ENCODE data around the gene HERC4.
"Not testable (repeated sequence)": the region's sequence is repeated elsewhere in the genome, so short reads cannot be mapped to it uniquely, and the experiment has no call there.

HERC4 gene

GRCh38 chr10:68043030-68043429 is 32.1 kb downstream of the HERC4 start:
- Mint-ChIP-seq H3K9me3 (no peaks in the 10 kb centered on the region), H3K4me1 (peaks cover 44% of the 10 kb centered on the region), H3K4me3 (no peak overlapping the region), H3K36me3 (peaks cover 6% of the 10 kb centered on the region), H3K27ac (peak overlapping the region; percentile 65), H3K27me3 (no peaks in the 10 kb centered on the region)

- Mint-ChIP-seq H3K36me3 (peaks cover 14% of the 10 kb centered on the region), H3K4me3 (no peak overlapping the region), H3K9me3 (no peaks in the 10 kb centered on the region), H3K27ac (no peak overlapping the region), H3K27me3 (no peaks in the 10 kb centered on the region), H3K4me1 (peaks cover 22% of the 10 kb centered on the region)
Observed at GRCh38 chr10:68032113-68032512, 43.0 kb downstream of the HERC4 start.

DNA sequence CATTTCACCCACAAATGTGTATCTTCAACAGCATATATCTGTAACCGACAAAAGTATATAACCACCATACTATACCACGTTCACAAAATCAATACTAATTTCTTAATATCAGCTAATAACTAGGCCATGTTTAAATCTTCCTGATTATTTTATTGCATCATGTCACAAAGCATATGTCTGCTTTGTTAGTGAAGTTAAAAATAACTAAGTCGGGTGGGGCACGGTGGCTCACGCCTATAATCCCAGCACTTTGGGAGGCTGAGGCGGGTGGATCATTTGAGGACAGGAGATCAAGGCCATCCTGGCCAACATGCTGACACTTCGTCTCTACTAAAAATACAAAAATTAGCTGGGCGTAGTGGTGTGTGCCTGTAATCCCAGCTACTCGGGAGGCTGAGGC is 47.7 kb downstream of the HERC4 start:
- no peaks in the 10 kb centered on the region for H3K9me3 Mint-ChIP-seq
- H3K36me3 Mint-ChIP-seq, result peaks cover 17% of the 10 kb centered on the region
- peak overlapping the region; percentile 6 for H3K27ac Mint-ChIP-seq
- no peaks in the 10 kb centered on the region for H3K27me3 Mint-ChIP-seq
- no peak overlapping the region for H3K4me3 Mint-ChIP-seq
- peaks cover 4% of the 10 kb centered on the region for H3K4me1 Mint-ChIP-seq

DNA sequence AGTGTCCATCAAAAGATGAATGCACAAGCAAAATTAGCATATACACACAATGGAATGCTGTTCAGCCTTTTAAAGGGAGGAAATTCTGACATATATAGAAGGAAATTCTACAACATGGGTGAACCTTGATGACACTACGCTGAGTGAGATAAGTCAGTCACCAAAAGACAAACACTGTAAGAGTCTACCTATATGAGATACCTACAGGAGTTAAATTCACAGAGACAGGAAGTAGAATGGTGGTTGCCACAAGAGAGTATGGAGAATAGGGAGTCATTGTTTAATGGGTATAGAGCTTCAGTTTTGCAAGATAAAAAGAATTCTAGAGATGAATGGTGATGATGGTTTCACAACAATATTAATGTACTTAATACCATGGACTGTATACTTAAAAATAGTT is 51.8 kb downstream of the HERC4 start:
- H3K27me3 Mint-ChIP-seq, result no peaks in the 10 kb centered on the region
- H3K4me3 Mint-ChIP-seq, result no peak overlapping the region
- H3K4me1 Mint-ChIP-seq, result peaks cover 7% of the 10 kb centered on the region
- no peaks in the 10 kb centered on the region for H3K9me3 Mint-ChIP-seq
- no peak overlapping the region for H3K27ac Mint-ChIP-seq
- peaks cover 40% of the 10 kb centered on the region for H3K36me3 Mint-ChIP-seq

DNA sequence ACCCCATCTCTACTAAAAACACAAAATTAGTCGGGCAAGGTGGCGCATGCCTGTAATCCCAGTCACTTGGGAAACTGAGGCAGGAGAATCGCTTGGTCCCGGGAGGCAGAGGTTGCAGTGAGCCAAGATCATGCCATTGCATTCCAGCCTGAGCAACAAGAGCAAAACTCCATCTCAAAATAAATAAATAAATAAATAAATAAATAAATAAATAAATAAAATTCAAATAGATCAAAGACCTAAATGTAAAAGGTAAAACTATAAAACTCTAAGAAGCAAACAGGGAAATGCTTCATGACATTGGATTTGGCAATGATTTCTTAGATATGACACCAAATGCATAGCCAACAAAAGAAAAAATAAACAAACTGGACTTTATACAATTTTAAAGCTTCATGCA is 52.8 kb downstream of the HERC4 start:
- H3K4me3 Mint-ChIP-seq, result not testable (repeated sequence)
- H3K36me3 Mint-ChIP-seq, result peaks cover 40% of the 10 kb centered on the region

DNA sequence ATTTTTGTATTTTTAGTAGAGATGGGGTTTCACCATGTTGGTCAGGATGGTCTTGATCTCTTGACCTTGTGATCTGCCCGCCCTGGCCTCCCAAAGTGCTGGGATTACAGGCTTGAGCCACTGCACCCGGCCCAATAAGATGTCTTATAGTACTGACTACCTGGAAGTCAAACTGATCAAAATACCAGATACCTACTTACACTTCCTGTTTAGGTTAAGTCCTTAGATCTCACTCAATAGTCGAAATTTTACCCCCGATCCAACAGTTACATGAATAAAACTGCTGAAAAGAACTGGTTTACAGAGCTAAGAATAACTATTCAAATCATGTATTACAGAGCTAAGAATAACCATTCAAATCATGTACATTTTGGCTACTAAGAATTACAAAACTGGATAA is 58.6 kb downstream of the HERC4 start:
- H3K9me3 Mint-ChIP-seq, H3K4me3 Mint-ChIP-seq, H3K27me3 Mint-ChIP-seq: not testable (repeated sequence)
- H3K4me1 Mint-ChIP-seq, result peaks cover 13% of the 10 kb centered on the region
- peaks cover 28% of the 10 kb centered on the region for H3K36me3 Mint-ChIP-seq
- H3K27ac Mint-ChIP-seq, result peak overlapping the region; percentile 42

More for the DNA sequence above, 52.8 kb downstream of the HERC4 start:
- not testable (repeated sequence) for H3K27me3 Mint-ChIP-seq, H3K9me3 Mint-ChIP-seq, H3K27ac Mint-ChIP-seq, H3K4me1 Mint-ChIP-seq

GRCh38 chr10:68010426-68010940 is 64.6 kb downstream of the HERC4 start:
- no peaks in the 10 kb centered on the region for H3K9me3 Mint-ChIP-seq
- H3K27me3 Mint-ChIP-seq, result no peaks in the 10 kb centered on the region
- H3K4me3 Mint-ChIP-seq, result no peak overlapping the region
- peaks cover 22% of the 10 kb centered on the region for H3K36me3 Mint-ChIP-seq
- no peak overlapping the region for H3K27ac Mint-ChIP-seq
- no peaks in the 10 kb centered on the region for H3K4me1 Mint-ChIP-seq

GRCh38 chr10:68007356-68007755 is 67.7 kb downstream of the HERC4 start:
- Mint-ChIP-seq H3K4me1 (peaks cover 4% of the 10 kb centered on the region), H3K36me3 (peaks cover 39% of the 10 kb centered on the region), H3K27me3 (no peaks in the 10 kb centered on the region), H3K4me3 (no peak overlapping the region), H3K9me3 (no peaks in the 10 kb centered on the region), H3K27ac (no peak overlapping the region)

DNA sequence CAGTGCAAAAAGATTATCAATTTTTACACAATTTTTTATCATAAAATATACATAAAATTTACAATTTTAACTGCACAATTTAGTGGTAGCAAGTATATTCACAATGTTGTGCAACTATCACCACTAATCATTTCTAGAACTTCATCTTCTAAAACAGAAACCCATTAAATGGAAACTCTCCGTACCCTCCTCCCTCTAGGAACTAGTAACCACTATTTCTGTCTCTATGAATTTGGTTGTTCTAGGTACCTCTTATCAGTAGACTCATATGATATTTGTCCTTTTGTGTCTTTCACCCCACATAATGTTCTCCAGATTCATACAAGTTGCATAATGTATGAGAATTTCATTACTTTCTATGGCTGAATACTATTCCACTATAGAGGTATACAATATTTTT is 73.5 kb downstream of the HERC4 start:
- no peaks in the 10 kb centered on the region for H3K9me3 Mint-ChIP-seq
- peaks cover 4% of the 10 kb centered on the region for H3K4me1 Mint-ChIP-seq
- no peak overlapping the region for H3K27ac Mint-ChIP-seq
- H3K4me3 Mint-ChIP-seq, result no peak overlapping the region
- no peaks in the 10 kb centered on the region for H3K27me3 Mint-ChIP-seq
- peaks cover 22% of the 10 kb centered on the region for H3K36me3 Mint-ChIP-seq

DNA sequence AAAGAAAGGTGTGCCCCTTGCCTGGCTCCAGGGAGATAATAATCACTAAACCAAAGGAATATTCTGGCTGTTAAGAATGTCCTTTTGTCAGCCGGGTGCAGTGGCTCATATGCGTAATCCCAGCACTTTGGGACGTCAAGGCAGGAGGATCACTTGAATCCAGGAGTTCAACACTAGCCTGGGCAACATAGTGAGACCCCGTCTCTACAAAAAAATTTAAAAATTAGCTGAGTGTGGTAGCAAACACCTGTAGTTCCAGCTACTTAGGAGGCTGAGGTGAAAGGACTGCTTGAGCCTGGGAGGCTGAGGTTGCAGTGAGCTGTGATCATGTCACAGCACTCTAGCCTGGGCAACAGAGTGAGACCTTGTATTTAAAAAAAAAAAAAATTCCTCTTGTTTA is 74.1 kb downstream of the HERC4 start:
- no peak overlapping the region for H3K4me3 Mint-ChIP-seq
- H3K36me3 Mint-ChIP-seq, result peaks cover 25% of the 10 kb centered on the region
- H3K4me1 Mint-ChIP-seq, result peaks cover 4% of the 10 kb centered on the region
- H3K27ac Mint-ChIP-seq, result no peak overlapping the region
- no peaks in the 10 kb centered on the region for H3K9me3 Mint-ChIP-seq
- H3K27me3 Mint-ChIP-seq, result no peaks in the 10 kb centered on the region

- Mint-ChIP-seq H3K36me3 (peaks cover 21% of the 10 kb centered on the region), H3K27me3 (no peaks in the 10 kb centered on the region), H3K4me3 (no peak overlapping the region), H3K9me3 (no peaks in the 10 kb centered on the region), H3K27ac (no peak overlapping the region), H3K4me1 (peaks cover 12% of the 10 kb centered on the region)
Observed at GRCh38 chr10:67990093-67990492, 85.0 kb downstream of the HERC4 start.

GRCh38 chr10:67988606-67989005 is 86.5 kb downstream of the HERC4 start:
- Mint-ChIP-seq H3K36me3 (peaks cover 22% of the 10 kb centered on the region), H3K27ac (peak overlapping the region; percentile 30), H3K4me1 (peaks cover 12% of the 10 kb centered on the region), H3K27me3 (no peaks in the 10 kb centered on the region), H3K9me3 (no peaks in the 10 kb centered on the region), H3K4me3 (no peak overlapping the region)

- not testable (repeated sequence) for H3K4me1 Mint-ChIP-seq, H3K27ac Mint-ChIP-seq, H3K4me3 Mint-ChIP-seq, H3K9me3 Mint-ChIP-seq, H3K27me3 Mint-ChIP-seq
- H3K36me3 Mint-ChIP-seq, result peaks cover 27% of the 10 kb centered on the region
Observed at GRCh38 chr10:67982603-67983002, 92.5 kb downstream of the HERC4 start.

DNA sequence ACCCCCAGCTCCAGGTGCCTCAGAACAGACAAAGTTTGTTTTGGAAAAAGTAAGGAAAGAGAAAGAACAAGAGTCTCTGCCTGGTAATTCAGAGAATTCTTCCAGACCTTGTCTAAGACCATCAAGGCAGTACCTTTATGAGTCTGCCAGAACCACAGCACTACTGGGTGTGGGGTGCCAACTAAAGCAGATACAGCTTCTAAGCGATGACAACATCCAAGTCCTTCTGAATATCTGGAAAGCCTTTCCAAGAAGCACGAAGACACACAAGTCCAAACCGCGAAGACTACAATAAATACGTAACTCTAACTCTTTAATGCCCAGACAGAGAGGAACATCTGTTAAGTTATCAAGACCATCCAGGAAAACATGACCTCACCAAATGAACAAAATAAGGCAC is 96.3 kb downstream of the HERC4 start:
- H3K9me3 Mint-ChIP-seq, result no peaks in the 10 kb centered on the region
- H3K4me1 Mint-ChIP-seq, result peaks cover 8% of the 10 kb centered on the region
- no peaks in the 10 kb centered on the region for H3K27me3 Mint-ChIP-seq
- no peak overlapping the region for H3K4me3 Mint-ChIP-seq
- H3K36me3 Mint-ChIP-seq, result peaks cover 33% of the 10 kb centered on the region
- no peak overlapping the region for H3K27ac Mint-ChIP-seq

GRCh38 chr10:67977251-67977650 is 97.8 kb downstream of the HERC4 start:
- H3K27ac Mint-ChIP-seq, result no peak overlapping the region
- peaks cover 11% of the 10 kb centered on the region for H3K4me1 Mint-ChIP-seq
- H3K4me3 Mint-ChIP-seq, result no peak overlapping the region
- H3K36me3 Mint-ChIP-seq, result peaks cover 36% of the 10 kb centered on the region
- no peaks in the 10 kb centered on the region for H3K27me3 Mint-ChIP-seq
- peaks cover 11% of the 10 kb centered on the region for H3K9me3 Mint-ChIP-seq

GRCh38 chr10:67976292-67977245 is 98.5 kb downstream of the HERC4 start:
- Mint-ChIP-seq H3K27me3 (no peaks in the 10 kb centered on the region), H3K36me3 (peaks cover 38% of the 10 kb centered on the region), H3K4me1 (peaks cover 10% of the 10 kb centered on the region), H3K4me3 (no peak overlapping the region), H3K27ac (no peak overlapping the region), H3K9me3 (peaks cover 11% of the 10 kb centered on the region)

All from activated naive CD4-positive, alpha-beta T cell treated with anti-CD3 and anti-CD28 coated beads, Interleukin-2, amount 50 U/mL, for 24 hours (primary cell).